DND-41 (cell line): Measurements from ENCODE around the gene MYCT1.
"Not testable (repeated sequence)": the region's sequence is repeated elsewhere in the genome, so short reads cannot be mapped to it uniquely, and the experiment has no call there.

ENCODE experiments used
- ATAC-seq: fragments of 200-7000 bp; cut with Tn5 transposase; 3 replicates; pipeline ENCODE4 v1.9.1; 2021; ENCODE audit warnings: low read depth; ENCODE audit not compliant: insufficient read depth
- DNase-seq: peaks from one replicate; pipeline ENCODE4 v3.0.0-alpha.2; 2020
- H2AFZ ChIP-seq: 2 replicates; pipeline ENCODE4 v1.6.0; 2012; ENCODE audit warnings: low read depth, low read length
- H3K27ac ChIP-seq: 2 replicates; pipeline ENCODE4 v1.5.1; 2012; ENCODE audit warnings: low read length, inconsistent platforms
- H3K27me3 ChIP-seq: fragments of 200-600 bp; sonication (generic); 2 replicates; pipeline ENCODE4 v1.6.0; 2012; ENCODE audit warnings: low read length, mild to moderate bottlenecking, inconsistent platforms; ENCODE audit not compliant: insufficient read depth, poor library complexity
- H3K36me3 ChIP-seq: 2 replicates; pipeline ENCODE4 v1.5.1; 2012; ENCODE audit warnings: low read length, inconsistent platforms; ENCODE audit not compliant: insufficient read depth
- H3K4me1 ChIP-seq: 2 replicates; pipeline ENCODE4 v1.5.1; 2012; ENCODE audit warnings: mild to moderate bottlenecking, low read length; ENCODE audit not compliant: insufficient read depth
- H3K4me2 ChIP-seq: 2 replicates; pipeline ENCODE4 v1.6.0; 2012; ENCODE audit warnings: mild to moderate bottlenecking, moderate library complexity, low read length, inconsistent platforms; ENCODE audit not compliant: insufficient read depth
- H3K4me3 ChIP-seq, 2 experiments: fragments of 200-600 bp in 1 of 2; shearing (Covaris generic) in 1 of 2; 2 replicates each; pipeline ENCODE4 v1.5.1; 2012 to 2016; ENCODE audit warnings: inconsistent platforms in 2 of 2, low read length in 2 of 2, mild to moderate bottlenecking in 2 of 2, low read depth in 1 of 2, moderate library complexity in 1 of 2
- H3K79me2 ChIP-seq: 2 replicates; pipeline ENCODE4 v1.6.0; 2012; ENCODE audit warnings: low read length, inconsistent platforms; ENCODE audit not compliant: insufficient read depth
- H3K9ac ChIP-seq: 2 replicates; pipeline ENCODE4 v1.6.0; 2012; ENCODE audit warnings: low read depth, mild to moderate bottlenecking, inconsistent platforms, low read length, moderate library complexity
- H3K9me3 ChIP-seq: 2 replicates; pipeline ENCODE4 v1.5.1; 2012; ENCODE audit warnings: low read length, moderate library complexity, mild to moderate bottlenecking, inconsistent platforms; ENCODE audit not compliant: insufficient read depth, severe bottlenecking
- H4K20me1 ChIP-seq: 2 replicates; pipeline ENCODE4 v1.6.0; 2012; ENCODE audit warnings: low read length; ENCODE audit not compliant: insufficient read depth
- CTCF ChIP-seq: IDR thresholded peaks from 2 replicates; pipeline ENCODE4 v1.5.1; 2012; ENCODE audit warnings: borderline replicate concordance, low read length, moderate library complexity, mild to moderate bottlenecking; ENCODE audit not compliant: poor library complexity, severe bottlenecking; ENCODE audit errors: extremely low read depth
- EZH2 ChIP-seq: IDR thresholded peaks from 3 replicates; pipeline ENCODE4 v1.6.1; 2012; ENCODE audit warnings: borderline replicate concordance, low read depth, mild to moderate bottlenecking, moderate library complexity, low read length, inconsistent platforms; ENCODE audit not compliant: severe bottlenecking

Gene MYCT1

GRCh38 chr6:152698692-152699091 is 995 bp downstream of the MYCT1 start:
- Histone ChIP-seq H3K4me3 (no peak overlapping the region), H3K4me2 (no peak overlapping the region), H3K36me3 (no peaks in the 10 kb centered on the region)

GRCh38 chr6:152700427-152700826 is 2.7 kb downstream of the MYCT1 start:
- Histone ChIP-seq H3K36me3 (no peaks in the 10 kb centered on the region), H3K27me3 (peaks cover 6% of the 10 kb centered on the region), H3K27ac (no peak overlapping the region), H3K4me3 (no peak overlapping the region), H3K9me3 (no peaks in the 10 kb centered on the region), H3K4me1 (no peaks in the 10 kb centered on the region), H3K9ac (no peak overlapping the region), H4K20me1 (no peaks in the 10 kb centered on the region), H3K4me2 (no peak overlapping the region), H3K79me2 (no peaks in the 10 kb centered on the region), H2AFZ (no peak overlapping the region)
- no peak for DNase-seq
- no peak for ATAC-seq
- TF ChIP-seq EZH2 = no peak

More at GRCh38 chr6:152698692-152699091, 995 bp downstream of the MYCT1 start:
- ATAC-seq = no peak
- Histone ChIP-seq H3K9me3 (no peaks in the 10 kb centered on the region), H2AFZ (no peak overlapping the region), H3K4me1 (no peaks in the 10 kb centered on the region), H3K9ac (no peak overlapping the region), H4K20me1 (no peaks in the 10 kb centered on the region), H3K27ac (no peak overlapping the region), H3K79me2 (no peaks in the 10 kb centered on the region), H3K27me3 (peaks cover 6% of the 10 kb centered on the region)
- TF ChIP-seq CTCF (no peak), EZH2 (no peak)
- no peak for DNase-seq

- DNase-seq (no peak), ATAC-seq (no peak)
- TF ChIP-seq EZH2 (no peak), CTCF (no peak)
- Histone ChIP-seq H3K36me3 (no peaks in the 10 kb centered on the region), H3K27me3 (peaks cover 6% of the 10 kb centered on the region), H4K20me1 (no peaks in the 10 kb centered on the region), H2AFZ (no peak overlapping the region), H3K9ac (no peak overlapping the region), H3K4me3 (no peak overlapping the region), H3K27ac (no peak overlapping the region), H3K79me2 (no peaks in the 10 kb centered on the region), H3K4me2 (no peak overlapping the region), H3K9me3 (no peaks in the 10 kb centered on the region), H3K4me1 (no peaks in the 10 kb centered on the region)
These were observed 3.6 kb downstream of the MYCT1 start for GRCh38 chr6:152701081-152701862.

GRCh38 chr6:152701863-152702401 is 4.2 kb downstream of the MYCT1 start:
- Histone ChIP-seq H3K4me2 (no peak overlapping the region), H3K27me3 (peaks cover 6% of the 10 kb centered on the region), H3K4me1 (no peaks in the 10 kb centered on the region), H3K36me3 (no peaks in the 10 kb centered on the region), H3K9ac (no peak overlapping the region), H3K4me3 (no peak overlapping the region), H2AFZ (no peak overlapping the region), H4K20me1 (no peaks in the 10 kb centered on the region), H3K79me2 (no peaks in the 10 kb centered on the region), H3K9me3 (no peaks in the 10 kb centered on the region), H3K27ac (no peak overlapping the region)
- TF ChIP-seq EZH2 = no peak
- TF ChIP-seq CTCF = no peak
- no peak for ATAC-seq
- DNase-seq = no peak

- not testable (repeated sequence) for H2AFZ ChIP-seq, H3K79me2 ChIP-seq, H3K4me2 ChIP-seq, ATAC-seq, H3K9me3 ChIP-seq, H3K36me3 ChIP-seq, H3K9ac ChIP-seq, H4K20me1 ChIP-seq, DNase-seq, H3K27ac ChIP-seq, H3K4me1 ChIP-seq, H3K27me3 ChIP-seq, H3K4me3 ChIP-seq
These were observed 6.1 kb downstream of the MYCT1 start for GRCh38 chr6:152703750-152704149.
